Measurements from ENCODE around the gene GNG12. TPM values are rescaled to one million over a fixed set of nuclear protein-coding genes. Genes with fewer than 3 reads are reported as not detected.

GNG12 gene
- total and polyA plus RNA-seq, 9 of the 15 experiments (the other 6 are each of a cell fraction or from before 2014, with no cell fraction given), result 2.6 to 6.0 (median 4.1) TPM

DNA sequence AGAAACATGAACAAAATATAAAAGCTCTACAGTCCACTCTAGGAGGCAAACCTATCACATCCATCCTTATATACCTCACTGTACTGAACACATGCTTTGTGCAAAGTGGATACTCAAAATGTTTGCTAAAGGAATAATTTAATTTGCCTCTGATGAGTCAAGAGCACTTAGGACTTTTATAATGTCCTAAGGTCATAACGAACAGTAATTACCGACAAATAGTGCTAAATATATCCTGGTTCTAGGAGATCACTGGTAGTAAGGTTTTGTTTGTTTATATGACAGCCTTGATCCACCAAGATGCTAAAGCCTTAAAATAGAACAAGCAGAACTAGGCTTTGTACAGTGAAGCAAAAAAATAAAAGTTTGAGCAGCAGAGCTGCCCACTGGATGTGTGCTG lies 77.6 kb downstream of the GNG12 start:
- Histone ChIP-seq H3K4me1 (replicated peaks in 1 of 2; ENCODE audit: control insufficient read depth in 2 of 2, insufficient read depth in 2 of 2, low read length in 2 of 2) (peaks cover 17 to 37% of the 10 kb centered on the region in 2 experiments), H3K9me1 (ENCODE audit: control insufficient read depth, insufficient read depth, low read length) (no peaks in the 10 kb centered on the region), H3K4me2 (ENCODE audit: insufficient read depth, low read length) (no peak overlapping the region), H3K9ac (ENCODE audit: insufficient read depth in 1 of 2, low read depth in 2 of 2, low read length in 2 of 2) (no peak overlapping the region), H4K20me1 (replicated peaks; ENCODE audit: control insufficient read depth, insufficient read depth, low read length) (no peaks in the 10 kb centered on the region), H3K27me3 (ENCODE audit: control insufficient read depth in 2 of 2, insufficient read depth in 2 of 2, low read length in 2 of 2) (no peaks in the 10 kb centered on the region), H3K4me3 (no peak overlapping the region), H3K36me3 (ENCODE audit: control insufficient read depth, insufficient read depth, low read length) (no peaks in the 10 kb centered on the region), H3K79me2 (ENCODE audit: control insufficient read depth, insufficient read depth, low read length) (no peaks in the 10 kb centered on the region), H3K9me3 (replicated peaks; ENCODE audit: control insufficient read depth, insufficient read depth, low read depth, low read length) (no peaks in the 10 kb centered on the region), H2AFZ (ENCODE audit: low read depth, low read length) (no peak overlapping the region), H3K27ac (ENCODE audit: extremely low read depth, low read depth, low read length) (no peak overlapping the region)
- no TSS peak for BruUV-seq (replicated peaks)
- DNase-seq (ENCODE audit: extremely low read depth in 1 of 4, low spot score in 3 of 4) (no peak), ATAC-seq (no peak), FAIRE-seq (no peak)
- in situ Hi-C loops (cut with MboI), result no loop called here
- intact Hi-C loops (cut with micrococcal nuclease), result no loop called here
- TF ChIP-seq GATAD2A (IDR thresholded peaks at IDR 0.05), result no peak
- TF ChIP-seq EGR1 (conservative IDR thresholded peaks at IDR 0.05), result no peak
- TF ChIP-seq CREB1 (IDR thresholded peaks at IDR 0.05), result no peak
- TF ChIP-seq CREB1 (CRISPR knock-in tag; IDR thresholded peaks at IDR 0.05), result no peak
- TF ChIP-seq TCF7L2 (IDR thresholded peaks at IDR 0.05; ENCODE audit: low read depth, low read length), result no peak
- no peak for TF ChIP-seq NEUROD1 (IDR thresholded peaks at IDR 0.05; ENCODE audit: borderline replicate concordance, low read depth, low read length, partially characterized antibody)
- TF ChIP-seq ZNF707 (CRISPR knock-in tag; conservative IDR thresholded peaks at IDR 0.05), result no peak
- no peak for TF ChIP-seq FOXK2 (conservative IDR thresholded peaks at IDR 0.05 in 1 of 2, IDR thresholded peaks at IDR 0.05 in 1 of 2; ENCODE audit: low read depth in 2 of 2)
- TF ChIP-seq FOXA3 (CRISPR knock-in tag; conservative IDR thresholded peaks at IDR 0.05 in 1 of 2, IDR thresholded peaks at IDR 0.05 in 1 of 2), result no peak
- no peak for TF ChIP-seq RNF2 (IDR thresholded peaks at IDR 0.05)
- WGBS (ENCODE audit: insufficient coverage, low coverage, missing lambda C conversion rate), result 61% methylated on average over 2 of the region's 2 CpGs
- POLR2A ChIA-PET, result interaction anchor here (0.6 to 1.4 kb wide), 3 partner anchors 67 to 183 kb away, joined by 3 to 4 read pairs (median 3); no protein-coding TSS in a partner anchor
- CTCF ChIA-PET (ENCODE audit: low intra/inter-chr PET ratio), result no interaction called here

All from K562 (cell line).